Right lobe of liver (tissue), 6 donors: ENCODE results near the gene BRCC3. TPM values are rescaled to one million over a fixed set of nuclear protein-coding genes. Genes with fewer than 3 reads are reported as not detected.

ENCODE experiments used
- ATAC-seq, 4 donors: fragments of 200-7000 bp; cut with Tn5 transposase; one replicate each; pipeline ENCODE4 v1.9.1; 2020; ENCODE audit warnings: mild to moderate bottlenecking in 4 of 4, moderate library complexity in 4 of 4
- DNase-seq, 3 donors: peaks; one replicate each; pipeline ENCODE4 v3.0.0-alpha.2; 2020
- H3K27ac ChIP-seq, 3 donors: fragments of 200-600 bp; one replicate each; pipeline ENCODE4 v1.8.0; 2022
- H3K27me3 ChIP-seq, 2 donors: fragments of 200-600 bp; one replicate each; pipeline ENCODE4 v1.8.0; 2022
- H3K36me3 ChIP-seq, 4 donors: fragments of 200-600 bp; sonication (generic) in 1 of 4; one replicate each; pipeline versions ENCODE4 v1.5.1 to v1.8.0; 2017 to 2022; ENCODE audit warnings: control low read depth in 1 of 4
- H3K4me1 ChIP-seq, 4 donors: fragments of 200-600 bp; sonication (generic) in 1 of 4; one replicate each; pipeline versions ENCODE4 v1.5.1 to v1.8.0; 2017 to 2022; ENCODE audit warnings: control low read depth in 1 of 4
- H3K4me3 ChIP-seq, 3 donors: fragments of 200-600 bp; one replicate each; pipeline ENCODE4 v1.8.0; 2022
- H3K9me3 ChIP-seq, 4 donors: fragments of 200-600 bp; sonication (generic) in 1 of 4; one replicate each; pipeline versions ENCODE4 v1.5.1 to v1.8.0; 2017 to 2022; ENCODE audit warnings: control low read depth in 1 of 4
- POLR2A ChIP-seq: fragments of 450-650 bp; IDR thresholded peaks from one replicate; pipeline ENCODE4 v1.6.1; 2017; ENCODE audit warnings: antibody characterized with exemption, mild to moderate bottlenecking
- WGBS: methylation state at CpG from one replicate; pipeline ENCODE4 v1.1.6; 2018; ENCODE audit warnings: low coverage, low lambda C conversion rate; ENCODE audit not compliant: insufficient coverage; ENCODE audit errors: missing lambda C conversion rate; 5-methylcytosine and 5-hydroxymethylcytosine counted together
- intact Hi-C, 2 donors: fragments of 100-400 bp; cut with DNase I; formaldehyde crosslinking; loops; one replicate each; pipeline versions ENCODE4 v1.11.2 to v1.14.1; 2022
- total RNA-seq, 6 experiments: library from RNA; depleted of rRNA in 2 of 6; stranded (reverse); fragments of >200 nt in 2 of 6; fragmentation: NEBNext Ultra II Directional in 3 of 6; extraction: Animal tissue kit (Norgen Biotek cat#: 25700) in 3 of 6; gene quantifications; one replicate each; pipeline versions ENCODE4 v1.1.0 to v1.2.4, GENCODE V29; 2016 to 2023
- TF ChIP-seq, protein P1 (sequence below), 4 donors: fragments of 200-600 bp in 3 of 4; fragments of 450-650 bp in 1 of 4; IDR thresholded peaks; one replicate each; pipeline versions ENCODE4 v1.5.1 to v1.8.0; 2016 to 2022; ENCODE audit warnings: antibody characterized with exemption in 4 of 4, mild to moderate bottlenecking in 2 of 4
- donor health status: DM: no; HTN: yes; CAD: no.
- donor health status: DM: no; HTN: no; CAD: no.
- donor health status: DM: no; HTN: no; CAD: no.
- donor health status: DM: no; HTN: yes; CAD: no.
- donor health status: DM: no; HTN: yes; CAD: no.

The BRCC3 gene
- total RNA-seq, 6 experiments from 2014 or later, result 10.1 to 13.4 (median 10.5) TPM

GRCh38 chrX:155065035-155065734 is 6.1 kb upstream of the BRCC3 start:
- DNase-seq (no peak), ATAC-seq (peak; percentile 44 to 72 (median 62))
- TF ChIP-seq, protein P1, sequence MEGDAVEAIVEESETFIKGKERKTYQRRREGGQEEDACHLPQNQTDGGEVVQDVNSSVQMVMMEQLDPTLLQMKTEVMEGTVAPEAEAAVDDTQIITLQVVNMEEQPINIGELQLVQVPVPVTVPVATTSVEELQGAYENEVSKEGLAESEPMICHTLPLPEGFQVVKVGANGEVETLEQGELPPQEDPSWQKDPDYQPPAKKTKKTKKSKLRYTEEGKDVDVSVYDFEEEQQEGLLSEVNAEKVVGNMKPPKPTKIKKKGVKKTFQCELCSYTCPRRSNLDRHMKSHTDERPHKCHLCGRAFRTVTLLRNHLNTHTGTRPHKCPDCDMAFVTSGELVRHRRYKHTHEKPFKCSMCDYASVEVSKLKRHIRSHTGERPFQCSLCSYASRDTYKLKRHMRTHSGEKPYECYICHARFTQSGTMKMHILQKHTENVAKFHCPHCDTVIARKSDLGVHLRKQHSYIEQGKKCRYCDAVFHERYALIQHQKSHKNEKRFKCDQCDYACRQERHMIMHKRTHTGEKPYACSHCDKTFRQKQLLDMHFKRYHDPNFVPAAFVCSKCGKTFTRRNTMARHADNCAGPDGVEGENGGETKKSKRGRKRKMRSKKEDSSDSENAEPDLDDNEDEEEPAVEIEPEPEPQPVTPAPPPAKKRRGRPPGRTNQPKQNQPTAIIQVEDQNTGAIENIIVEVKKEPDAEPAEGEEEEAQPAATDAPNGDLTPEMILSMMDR (IDR thresholded peaks at IDR 0.05), result no peak
- TF ChIP-seq POLR2A, result no peak
- no peaks in the 10 kb centered on the region for H3K36me3 ChIP-seq
- WGBS, result 52% methylated on average over 8 of the region's 8 CpGs
- intact Hi-C loops, result no loop called here
- peaks cover 0 to 16% (median 0%) of the 10 kb centered on the region in 4 donors for H3K4me1 ChIP-seq
- peak overlapping the region in 2 of 3 donors; percentile 28 to 54 for H3K27ac ChIP-seq
- H3K9me3 ChIP-seq, result no peaks in the 10 kb centered on the region
- H3K4me3 ChIP-seq, result no peak overlapping the region
- H3K27me3 ChIP-seq, result peaks cover 0 to 3% of the 10 kb centered on the region in 2 donors

DNA sequence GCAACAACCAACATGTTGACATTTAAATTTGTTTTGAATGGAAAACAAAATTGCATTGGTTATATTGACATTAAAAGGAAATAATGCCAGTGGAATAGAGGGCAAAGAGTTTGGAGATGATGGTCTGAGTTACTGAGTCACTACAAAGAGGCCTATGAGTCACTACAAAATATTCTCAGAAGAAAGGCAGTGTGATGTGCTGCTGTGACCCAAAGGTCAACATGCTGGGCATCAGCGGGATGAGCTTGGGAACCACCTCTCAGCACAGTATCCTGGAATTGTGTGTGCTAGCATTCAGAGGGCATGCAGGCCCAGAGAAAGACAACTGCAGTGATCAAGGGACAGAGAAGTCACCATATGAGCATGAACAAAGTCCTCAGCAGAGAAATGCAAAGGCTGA is 3.1 kb upstream of the BRCC3 start:
- peak overlapping the region in 1 of 3 donors; percentile 78 for H3K27ac ChIP-seq
- TF ChIP-seq, protein P1 (IDR thresholded peaks at IDR 0.05), result no peak
- ATAC-seq (peak in 1 of 4 donors; percentile 41), DNase-seq (no peak)
- H3K9me3 ChIP-seq, result no peaks in the 10 kb centered on the region
- peaks cover 0 to 23% (median 0%) of the 10 kb centered on the region in 4 donors for H3K4me1 ChIP-seq
- H3K4me3 ChIP-seq, result no peak overlapping the region
- no peaks in the 10 kb centered on the region for H3K27me3 ChIP-seq
- intact Hi-C loops, result no loop called here
- 29% methylated on average over 1 of the region's 1 CpG for WGBS
- no peaks in the 10 kb centered on the region for H3K36me3 ChIP-seq

DNA sequence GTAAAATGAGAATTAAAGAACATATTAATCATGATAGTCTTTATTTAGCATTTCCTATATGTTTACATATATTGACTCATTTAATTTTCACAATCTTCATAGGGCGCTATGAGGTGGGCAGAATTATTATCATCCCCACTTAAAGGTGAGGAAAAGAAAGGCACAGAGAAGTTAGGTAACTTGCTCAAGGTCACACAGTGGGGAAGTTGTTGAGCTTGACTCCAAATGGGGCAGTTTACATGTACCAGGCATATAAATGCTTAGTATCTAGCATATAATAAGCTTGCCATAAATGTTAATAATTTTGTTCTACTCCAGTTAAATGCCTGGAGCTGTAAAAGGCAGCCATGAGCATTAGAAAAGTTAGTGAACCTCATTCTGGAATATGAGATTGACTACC is 1.9 kb upstream of the BRCC3 start:
- H3K27ac ChIP-seq, result peak overlapping the region in 1 of 3 donors; percentile 78
- H3K27me3 ChIP-seq, result no peaks in the 10 kb centered on the region
- H3K9me3 ChIP-seq, result no peaks in the 10 kb centered on the region
- no peaks in the 10 kb centered on the region for H3K36me3 ChIP-seq
- ATAC-seq (no peak), DNase-seq (no peak)
- intact Hi-C loops, result no loop called here
- H3K4me3 ChIP-seq, result peak overlapping the region; percentile 56 to 62 (median 62)
- TF ChIP-seq, protein P1 (IDR thresholded peaks at IDR 0.05), result no peak
- TF ChIP-seq POLR2A, result no peak
- peaks cover 0 to 23% (median 0%) of the 10 kb centered on the region in 4 donors for H3K4me1 ChIP-seq
- 64% methylated on average over 1 of the region's 1 CpG for WGBS

DNA sequence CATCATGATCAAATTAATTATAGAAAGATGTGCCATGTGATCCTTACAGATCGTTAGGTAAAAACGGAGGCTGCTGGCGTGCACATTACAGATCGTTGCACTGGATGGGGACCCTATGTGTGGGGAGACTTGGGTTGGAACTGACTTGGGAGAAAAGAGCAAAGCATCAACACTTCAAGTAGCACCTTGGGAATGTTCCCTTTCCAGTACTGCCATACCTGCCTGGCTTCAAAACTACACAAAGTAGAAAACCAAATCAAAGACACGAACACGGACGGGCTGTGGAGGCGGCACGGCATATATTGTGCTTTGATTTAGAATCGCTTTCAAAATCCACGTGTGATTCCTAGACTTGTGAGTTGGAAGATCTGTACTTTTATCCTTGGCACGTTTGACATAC is 1.3 kb upstream of the BRCC3 start:
- 29% methylated on average over 12 of the region's 12 CpGs for WGBS
- peak overlapping the region; percentile 52 to 88 (median 78) for H3K27ac ChIP-seq
- intact Hi-C loops, result no loop called here

More for the DNA sequence above, 1.3 kb upstream of the BRCC3 start:
- H3K27me3 ChIP-seq, result no peaks in the 10 kb centered on the region
- H3K9me3 ChIP-seq, result no peaks in the 10 kb centered on the region
- peak overlapping the region; percentile 56 to 62 (median 62) for H3K4me3 ChIP-seq
- DNase-seq (no peak), ATAC-seq (no peak)
- no peak for TF ChIP-seq POLR2A
- TF ChIP-seq, protein P1 (IDR thresholded peaks at IDR 0.05), result no peak
- H3K36me3 ChIP-seq, result no peaks in the 10 kb centered on the region
- H3K4me1 ChIP-seq, result peaks cover 0 to 18% (median 0%) of the 10 kb centered on the region in 4 donors
